Astrocyte of the cerebellum (primary cell): ENCODE measurements around the gene DUOXA1.

Experiments
- DNase-seq: peaks from one replicate; pipeline ENCODE4 v3.0.0-alpha.2; 2011; ENCODE audit warnings: low read depth
- H3K4me3 ChIP-seq: 2 replicates; pipeline ENCODE4 v1.5.1; 2011; ENCODE audit warnings: mild to moderate bottlenecking, low read depth, low read length, moderate library complexity
- in situ Hi-C: cut with HindIII; loops from 2 replicates; pipeline ENCODE4 v1.10.0; 2017; ENCODE audit warnings: low sequenced_read_pairs
- TF ChIP-seq, protein P1 (sequence below): IDR thresholded peaks from 2 replicates; pipeline ENCODE4 v1.5.1; 2012; ENCODE audit warnings: low read length, low read depth, moderate library complexity, mild to moderate bottlenecking; ENCODE audit errors: missing control alignments

The DUOXA1 gene

DNA sequence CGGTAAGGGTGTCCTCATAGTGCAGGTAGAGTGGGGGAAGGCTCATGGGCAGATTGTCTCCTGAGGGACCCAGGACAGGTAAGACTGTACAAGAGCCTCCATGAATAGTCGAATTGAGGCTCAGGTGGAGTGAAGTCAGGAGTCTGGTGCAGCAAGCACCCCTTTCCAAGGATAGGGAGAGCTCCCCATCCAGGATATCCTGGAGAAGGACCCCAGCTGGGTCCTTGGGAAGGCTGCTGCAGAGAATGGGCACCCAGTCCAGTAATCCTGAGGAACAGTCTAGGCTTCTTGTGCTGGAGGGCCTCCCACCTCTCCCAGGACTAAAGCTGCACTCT lies 15.0 kb downstream of the DUOXA1 start:
- H3K4me3 ChIP-seq = no peak overlapping the region
- in situ Hi-C loops = no loop called here
- DNase-seq = no peak
- TF ChIP-seq, protein P1, sequence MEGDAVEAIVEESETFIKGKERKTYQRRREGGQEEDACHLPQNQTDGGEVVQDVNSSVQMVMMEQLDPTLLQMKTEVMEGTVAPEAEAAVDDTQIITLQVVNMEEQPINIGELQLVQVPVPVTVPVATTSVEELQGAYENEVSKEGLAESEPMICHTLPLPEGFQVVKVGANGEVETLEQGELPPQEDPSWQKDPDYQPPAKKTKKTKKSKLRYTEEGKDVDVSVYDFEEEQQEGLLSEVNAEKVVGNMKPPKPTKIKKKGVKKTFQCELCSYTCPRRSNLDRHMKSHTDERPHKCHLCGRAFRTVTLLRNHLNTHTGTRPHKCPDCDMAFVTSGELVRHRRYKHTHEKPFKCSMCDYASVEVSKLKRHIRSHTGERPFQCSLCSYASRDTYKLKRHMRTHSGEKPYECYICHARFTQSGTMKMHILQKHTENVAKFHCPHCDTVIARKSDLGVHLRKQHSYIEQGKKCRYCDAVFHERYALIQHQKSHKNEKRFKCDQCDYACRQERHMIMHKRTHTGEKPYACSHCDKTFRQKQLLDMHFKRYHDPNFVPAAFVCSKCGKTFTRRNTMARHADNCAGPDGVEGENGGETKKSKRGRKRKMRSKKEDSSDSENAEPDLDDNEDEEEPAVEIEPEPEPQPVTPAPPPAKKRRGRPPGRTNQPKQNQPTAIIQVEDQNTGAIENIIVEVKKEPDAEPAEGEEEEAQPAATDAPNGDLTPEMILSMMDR = no peak

GRCh38 chr15:45114076-45114750 lies 15.5 kb downstream of the DUOXA1 start, which contains the start of the genes DUOX2 and DUOXA2:
TSS of gene DUOX2 (minus strand) at chr15:45114172. CDS start at chr15:45113411, 761 bp downstream.
TSS of gene DUOXA2 (plus strand) at chr15:45114326. CDS start at chr15:45114606, 280 bp downstream.
- TF ChIP-seq, protein P1 = no peak
- no peak within 1 kb of the TSS for H3K4me3 ChIP-seq
- in situ Hi-C loops = no loop called here
- no peak for DNase-seq

DNA sequence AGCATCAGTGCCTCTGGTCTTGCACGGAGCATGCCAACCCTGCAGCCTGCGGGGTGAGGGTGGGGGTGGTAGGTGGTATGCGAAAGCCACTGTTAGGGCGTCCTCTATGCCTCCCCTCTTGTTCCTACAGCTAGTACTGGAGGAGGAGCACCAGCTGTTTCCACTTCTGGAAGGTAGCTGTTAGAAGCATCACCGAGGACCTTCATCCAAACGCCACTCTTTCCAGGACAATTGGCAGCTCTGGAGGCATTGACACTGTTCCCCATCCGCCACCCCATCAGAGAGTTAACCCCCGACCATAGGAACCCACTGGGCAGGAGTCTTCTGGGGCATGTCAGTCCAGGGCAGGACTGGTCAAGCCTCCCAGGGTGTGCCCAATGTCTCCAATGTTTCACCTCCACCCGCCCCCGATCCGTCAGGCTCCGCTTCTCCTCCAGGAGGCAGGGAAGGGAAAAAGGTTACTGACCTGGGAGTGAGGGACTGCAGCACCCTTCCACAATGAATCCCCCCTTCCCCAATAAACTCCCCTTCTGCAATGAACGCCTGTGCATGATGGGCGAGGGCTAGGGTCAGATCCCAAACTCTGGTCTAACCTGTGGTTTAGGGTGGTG lies 16.2 kb downstream of the DUOXA1 start:
- DNase-seq = no peak
- TF ChIP-seq, protein P1 = no peak
- H3K4me3 ChIP-seq = no peak overlapping the region
- in situ Hi-C loops = no loop called here

DNA sequence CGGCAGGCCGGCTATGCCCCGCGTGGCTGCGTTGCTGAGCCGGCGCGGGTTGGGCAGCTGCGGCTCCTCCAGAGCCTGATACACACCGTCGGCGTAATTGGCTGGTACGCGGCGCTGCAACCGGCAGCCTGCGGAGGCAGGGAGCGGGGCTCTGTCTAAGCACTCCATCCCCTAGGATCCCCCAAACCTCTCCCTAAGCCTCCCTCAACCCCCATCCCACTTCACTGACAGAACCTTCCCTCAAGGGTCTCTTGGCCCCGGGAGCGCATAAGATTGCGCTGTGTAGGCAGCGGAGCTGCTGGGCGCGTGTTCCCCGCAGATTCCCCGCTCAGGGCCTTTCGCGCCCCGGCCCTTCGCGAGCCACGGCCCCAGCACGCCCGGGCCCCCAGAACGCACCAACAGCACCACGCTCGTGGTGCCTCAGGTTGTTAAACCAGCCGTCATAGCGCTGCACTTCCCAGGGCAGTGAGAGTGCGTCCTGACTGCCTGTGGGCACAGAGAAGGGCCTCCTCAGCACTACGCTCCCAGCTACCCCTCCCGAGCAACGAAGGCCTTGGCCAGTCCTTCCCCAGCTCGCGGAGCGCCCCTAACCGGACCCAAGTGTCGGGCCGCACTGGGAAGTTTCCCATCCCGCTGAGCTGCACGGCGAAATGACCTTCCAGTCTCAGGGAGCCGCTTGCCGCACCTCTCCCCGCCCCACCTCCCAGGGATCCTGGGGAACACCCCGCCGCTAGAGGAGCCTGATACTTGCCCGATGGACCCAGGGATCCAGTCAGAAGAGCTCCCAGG lies 16.9 kb downstream of the DUOXA1 start:
- no peak overlapping the region for H3K4me3 ChIP-seq
- in situ Hi-C loops = no loop called here
- TF ChIP-seq, protein P1 = no peak
- no peak for DNase-seq

- no peak overlapping the region for H3K4me3 ChIP-seq
- no peak for DNase-seq
- TF ChIP-seq, protein P1 = no peak
- in situ Hi-C loops = no loop called here
Measured at GRCh38 chr15:45112143-45112590, 17.5 kb downstream of the DUOXA1 start.

DNA sequence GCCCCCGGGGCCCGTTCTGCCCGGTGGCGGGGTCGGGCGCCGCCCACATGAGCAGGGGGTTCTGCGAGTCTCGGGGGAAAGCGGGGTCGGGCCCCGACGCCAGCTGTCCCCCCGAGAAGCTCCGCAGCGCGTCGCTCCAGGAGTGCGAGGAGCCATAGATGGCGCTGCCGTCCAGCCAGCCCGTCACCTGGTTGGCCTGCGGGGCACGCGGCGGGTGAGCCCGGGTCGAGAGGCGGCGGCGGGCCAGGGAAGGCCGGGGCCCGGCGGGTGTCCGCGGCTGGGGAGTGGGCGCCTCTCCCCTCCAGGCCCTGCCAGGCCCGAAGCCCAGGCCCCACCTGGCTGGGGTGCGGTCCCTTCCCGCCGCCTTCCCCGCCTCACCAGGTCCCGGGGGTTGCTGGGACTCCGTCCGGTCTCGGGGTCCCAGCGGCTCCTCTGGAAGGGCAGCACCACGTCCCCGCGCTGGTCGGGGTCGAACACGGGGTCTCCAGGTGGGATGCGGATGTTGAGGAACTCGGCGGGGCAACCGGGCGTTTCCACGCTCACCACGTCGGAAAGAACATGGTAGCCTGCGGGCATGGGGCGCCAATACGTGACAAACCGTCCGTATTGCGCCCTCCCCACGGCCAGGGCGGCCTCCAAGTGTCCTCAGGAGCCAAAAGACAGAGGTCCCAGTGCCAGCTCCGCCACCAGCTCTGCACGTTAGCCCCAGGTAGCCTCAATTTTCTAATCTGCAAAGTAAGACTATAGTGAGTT lies 18.1 kb downstream of the DUOXA1 start:
- in situ Hi-C loops = no loop called here
- no peak overlapping the region for H3K4me3 ChIP-seq
- no peak for DNase-seq
- TF ChIP-seq, protein P1 = no peak
